Activated T-cell treated with anti-CD3 and anti-CD28 coated beads for 1 hour (primary cell): ENCODE data around the gene EIF1B.

Source experiments
- DNase-seq: peaks from one replicate; pipeline ENCODE4 v3.0.0-alpha.2; 2020; ENCODE audit warnings: low read depth

EIF1B gene

GRCh38 chr3:40340541-40341170 is 31.1 kb downstream of the EIF1B start:
- no peak for DNase-seq

GRCh38 chr3:40341671-40342070 is 32.2 kb downstream of the EIF1B start:
- DNase-seq, result no peak

- DNase-seq, result no peak
Observed at GRCh38 chr3:40350529-40350928, 41.0 kb downstream of the EIF1B start.

GRCh38 chr3:40355410-40355809 is 45.9 kb downstream of the EIF1B start:
- DNase-seq, result no peak

GRCh38 chr3:40358454-40358853 is 48.9 kb downstream of the EIF1B start:
- DNase-seq, result no peak
